ENCODE data around the gene SLC23A3.

SLC23A3 gene

GRCh38 chr2:219122202-219122980, 47.4 kb downstream of the SLC23A3 start:
- in situ Hi-C loops (cut with HindIII; ENCODE audit: low sequenced_read_pairs): no loop called here
- H3K4me3 ChIP-seq (ENCODE audit: low read depth, low read length): no peak overlapping the region
- TF ChIP-seq, protein P1, sequence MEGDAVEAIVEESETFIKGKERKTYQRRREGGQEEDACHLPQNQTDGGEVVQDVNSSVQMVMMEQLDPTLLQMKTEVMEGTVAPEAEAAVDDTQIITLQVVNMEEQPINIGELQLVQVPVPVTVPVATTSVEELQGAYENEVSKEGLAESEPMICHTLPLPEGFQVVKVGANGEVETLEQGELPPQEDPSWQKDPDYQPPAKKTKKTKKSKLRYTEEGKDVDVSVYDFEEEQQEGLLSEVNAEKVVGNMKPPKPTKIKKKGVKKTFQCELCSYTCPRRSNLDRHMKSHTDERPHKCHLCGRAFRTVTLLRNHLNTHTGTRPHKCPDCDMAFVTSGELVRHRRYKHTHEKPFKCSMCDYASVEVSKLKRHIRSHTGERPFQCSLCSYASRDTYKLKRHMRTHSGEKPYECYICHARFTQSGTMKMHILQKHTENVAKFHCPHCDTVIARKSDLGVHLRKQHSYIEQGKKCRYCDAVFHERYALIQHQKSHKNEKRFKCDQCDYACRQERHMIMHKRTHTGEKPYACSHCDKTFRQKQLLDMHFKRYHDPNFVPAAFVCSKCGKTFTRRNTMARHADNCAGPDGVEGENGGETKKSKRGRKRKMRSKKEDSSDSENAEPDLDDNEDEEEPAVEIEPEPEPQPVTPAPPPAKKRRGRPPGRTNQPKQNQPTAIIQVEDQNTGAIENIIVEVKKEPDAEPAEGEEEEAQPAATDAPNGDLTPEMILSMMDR (IDR thresholded peaks at IDR 0.05; ENCODE audit: low read depth, low read length): no peak
- DNase-seq (ENCODE audit: low read depth, low spot score): peak; percentile 9

DNA sequence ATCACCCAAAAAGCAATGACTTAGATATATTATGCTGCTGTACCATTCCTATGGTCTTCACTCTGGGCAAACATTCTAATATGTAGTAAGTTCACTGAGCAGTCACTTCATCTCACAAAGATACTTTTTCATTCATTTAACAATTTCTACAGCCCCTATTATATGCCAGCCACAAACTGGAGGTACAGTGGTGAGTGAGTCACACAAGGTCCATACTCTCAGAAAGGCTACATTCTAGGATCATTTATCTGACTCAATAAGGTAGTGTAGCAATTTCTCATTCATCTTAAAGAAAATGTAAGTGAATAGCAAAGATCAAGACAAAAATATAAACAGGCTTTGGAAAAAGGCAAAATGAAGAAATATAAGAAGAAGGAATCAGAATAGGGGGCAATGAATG, 49.7 kb downstream of the SLC23A3 start:
- TF ChIP-seq, protein P1 (IDR thresholded peaks at IDR 0.05; ENCODE audit: low read depth, low read length): no peak
- no peak overlapping the region for H3K4me3 ChIP-seq (ENCODE audit: low read depth, low read length)
- in situ Hi-C loops (cut with HindIII; ENCODE audit: low sequenced_read_pairs): no loop called here
- peak; percentile 18 for DNase-seq (ENCODE audit: low read depth, low spot score)

DNA sequence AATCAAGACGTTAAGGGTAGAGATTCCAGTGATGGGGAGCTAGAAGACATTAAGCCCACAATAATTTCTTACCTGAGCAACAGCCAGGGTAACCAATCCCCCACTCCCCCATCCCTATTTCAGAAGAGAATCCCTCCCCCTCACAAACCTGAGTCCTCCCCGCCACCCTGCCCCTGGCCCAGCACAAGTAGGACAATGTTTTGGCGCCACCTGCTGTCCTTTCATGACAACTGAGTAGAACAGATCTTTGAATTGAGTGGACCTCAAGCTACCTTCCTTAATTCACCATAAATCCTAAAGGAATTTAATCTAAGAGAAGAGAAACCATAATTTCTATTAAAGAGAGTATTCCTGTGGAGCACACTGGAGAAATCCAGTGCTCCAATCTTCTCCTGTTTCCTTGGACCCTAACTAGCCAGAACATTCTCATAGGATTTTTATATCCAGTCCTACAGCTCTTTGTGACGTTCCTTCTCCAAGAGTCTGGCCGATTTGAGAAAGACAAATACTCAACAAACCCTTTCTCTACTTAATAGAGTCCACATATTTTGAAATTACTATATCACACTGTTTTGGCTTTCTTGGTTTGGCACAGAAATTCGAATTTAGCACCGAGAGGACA, 50.3 kb downstream of the SLC23A3 start:
- peak; percentile 60 for DNase-seq (ENCODE audit: low read depth, low spot score)
- TF ChIP-seq, protein P1 (IDR thresholded peaks at IDR 0.05; ENCODE audit: low read depth, low read length): peak; percentile 71
- in situ Hi-C loops (cut with HindIII; ENCODE audit: low sequenced_read_pairs): no loop called here
- H3K4me3 ChIP-seq (ENCODE audit: low read depth, low read length): no peak overlapping the region

DNA sequence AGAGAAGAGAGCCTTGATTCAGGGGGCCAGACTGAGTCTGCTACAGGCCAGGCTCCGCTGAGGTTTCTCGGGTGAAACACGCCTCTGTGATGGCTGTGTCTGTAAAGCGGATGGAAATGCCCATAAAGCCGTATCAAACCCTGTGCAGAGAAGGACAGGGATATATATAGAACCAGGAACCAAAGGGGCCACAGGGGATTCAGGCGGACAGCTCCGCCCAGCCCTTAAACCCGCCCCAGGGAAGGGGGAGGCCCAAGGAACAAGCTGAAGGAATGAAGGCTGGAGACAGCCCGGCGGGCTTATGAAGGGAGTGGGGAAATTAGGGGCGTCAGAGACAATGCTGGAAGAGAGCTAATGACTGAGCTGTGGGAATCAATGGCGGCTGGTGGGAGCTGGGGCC, 51.3 kb downstream of the SLC23A3 start:
- in situ Hi-C loops (cut with HindIII; ENCODE audit: low sequenced_read_pairs): no loop called here
- H3K4me3 ChIP-seq (ENCODE audit: low read depth, low read length): no peak overlapping the region
- TF ChIP-seq, protein P1 (IDR thresholded peaks at IDR 0.05; ENCODE audit: low read depth, low read length): no peak
- no peak for DNase-seq (ENCODE audit: low read depth, low spot score)

GRCh38 chr2:219116776-219117646, 52.8 kb downstream of the SLC23A3 start:
- no peak for DNase-seq (ENCODE audit: low read depth, low spot score)
- TF ChIP-seq, protein P1 (IDR thresholded peaks at IDR 0.05; ENCODE audit: low read depth, low read length): no peak
- in situ Hi-C loops (cut with HindIII; ENCODE audit: low sequenced_read_pairs): no loop called here
- H3K4me3 ChIP-seq (ENCODE audit: low read depth, low read length): no peak overlapping the region

GRCh38 chr2:219112651-219113338, 57.0 kb downstream of the SLC23A3 start:
- DNase-seq (ENCODE audit: low read depth, low spot score): no peak
- in situ Hi-C loops (cut with HindIII; ENCODE audit: low sequenced_read_pairs): no loop called here
- H3K4me3 ChIP-seq (ENCODE audit: low read depth, low read length): no peak overlapping the region
- TF ChIP-seq, protein P1 (IDR thresholded peaks at IDR 0.05; ENCODE audit: low read depth, low read length): no peak
